Psoas muscle (tissue), 8 donors: Measurements from ENCODE around the gene PLEKHG5. TPM values are rescaled to one million over a fixed set of nuclear protein-coding genes. Genes with fewer than 3 reads are reported as not detected.

Source experiments
- ATAC-seq, 4 donors: fragments of 200-7000 bp; cut with Tn5 transposase; one replicate each; pipeline ENCODE4 v1.9.1; 2020; ENCODE audit warnings: moderate library complexity in 3 of 4, mild to moderate bottlenecking in 2 of 4
- DNase-seq, 2 donors: peaks; one replicate each; pipeline ENCODE4 v3.0.0-alpha.2; 2020
- H3K27ac ChIP-seq: fragments of 200-600 bp; one replicate; pipeline ENCODE4 v1.8.0; 2022
- H3K27me3 ChIP-seq, 3 donors: fragments of 200-600 bp in 1 of 3; one replicate each; pipeline versions ENCODE4 v1.6.1 to v1.8.0; 2013 to 2022; ENCODE audit warnings: low read length in 2 of 3, mild to moderate bottlenecking in 2 of 3, moderate library complexity in 1 of 3; ENCODE audit not compliant: insufficient read depth in 3 of 3
- H3K36me3 ChIP-seq, 2 donors: fragments of 200-600 bp in 1 of 2; one replicate each; pipeline versions ENCODE4 v1.6.1 to v1.8.0; 2013 to 2022; ENCODE audit warnings: low read depth in 1 of 2, mild to moderate bottlenecking in 1 of 2, moderate library complexity in 1 of 2; ENCODE audit not compliant: insufficient read depth in 1 of 2
- H3K4me1 ChIP-seq: fragments of 200-600 bp; one replicate; pipeline ENCODE4 v1.8.0; 2022
- H3K4me3 ChIP-seq: fragments of 200-600 bp; one replicate; pipeline ENCODE4 v1.8.0; 2022; ENCODE audit warnings: mild to moderate bottlenecking
- H3K9me3 ChIP-seq: fragments of 200-600 bp; one replicate; pipeline ENCODE4 v1.8.0; 2022
- WGBS, 3 donors: extraction: QIAGEN DNeasy Blood & Tissue Kit; methylation state at CpG; one replicate each; pipeline versions ENCODE4 v1.1.6 to v1.1.7; 2013; 5-methylcytosine and 5-hydroxymethylcytosine counted together
- intact Hi-C, 2 donors: fragments of 100-400 bp; cut with DNase I; formaldehyde crosslinking; loops; one replicate each; pipeline versions ENCODE4 v1.11.0 to v1.14.2; 2022
- polyA plus RNA-seq, 3 donors: library from polyadenylated mRNA; stranded (reverse); fragments of 200-250 nt; gene quantifications; one replicate each; pipeline ENCODE4 v1.2.3, GENCODE V29; 2013
- total RNA-seq, 4 donors: library from RNA; stranded (reverse); fragmentation: NEBNext Ultra II Directional in 2 of 4; extraction: Animal tissue kit (Norgen Biotek cat#: 25700) in 2 of 4; gene quantifications; one replicate each; pipeline versions ENCODE4 v1.2.1 to v1.2.4, GENCODE V29; 2021 to 2023
- TF ChIP-seq, protein P1 (sequence below): fragments of 200-600 bp; IDR thresholded peaks from one replicate; pipeline ENCODE4 v1.8.0; 2022; ENCODE audit warnings: antibody characterized with exemption
- donor health status: healthy with polysubstance abuse.
- donor health status: DM: no; HTN: no; CAD: no; lungs with moderate emphysema.
- donor health status: Bipolar disorder and iron deficiency.
- donor health status: healthy.
- donor health status: DM: yes; HTN: yes; CAD: no.
- donor health status: DM: no; HTN: no; CAD: no.
- donor health status: DM: no; HTN: no; CAD: no.
- donor health status: DM: yes; HTN: yes; CAD: no.

Gene PLEKHG5
- total and polyA plus RNA-seq, 7 donors, result 1.5 to 3.3 (median 2.6) TPM

DNA sequence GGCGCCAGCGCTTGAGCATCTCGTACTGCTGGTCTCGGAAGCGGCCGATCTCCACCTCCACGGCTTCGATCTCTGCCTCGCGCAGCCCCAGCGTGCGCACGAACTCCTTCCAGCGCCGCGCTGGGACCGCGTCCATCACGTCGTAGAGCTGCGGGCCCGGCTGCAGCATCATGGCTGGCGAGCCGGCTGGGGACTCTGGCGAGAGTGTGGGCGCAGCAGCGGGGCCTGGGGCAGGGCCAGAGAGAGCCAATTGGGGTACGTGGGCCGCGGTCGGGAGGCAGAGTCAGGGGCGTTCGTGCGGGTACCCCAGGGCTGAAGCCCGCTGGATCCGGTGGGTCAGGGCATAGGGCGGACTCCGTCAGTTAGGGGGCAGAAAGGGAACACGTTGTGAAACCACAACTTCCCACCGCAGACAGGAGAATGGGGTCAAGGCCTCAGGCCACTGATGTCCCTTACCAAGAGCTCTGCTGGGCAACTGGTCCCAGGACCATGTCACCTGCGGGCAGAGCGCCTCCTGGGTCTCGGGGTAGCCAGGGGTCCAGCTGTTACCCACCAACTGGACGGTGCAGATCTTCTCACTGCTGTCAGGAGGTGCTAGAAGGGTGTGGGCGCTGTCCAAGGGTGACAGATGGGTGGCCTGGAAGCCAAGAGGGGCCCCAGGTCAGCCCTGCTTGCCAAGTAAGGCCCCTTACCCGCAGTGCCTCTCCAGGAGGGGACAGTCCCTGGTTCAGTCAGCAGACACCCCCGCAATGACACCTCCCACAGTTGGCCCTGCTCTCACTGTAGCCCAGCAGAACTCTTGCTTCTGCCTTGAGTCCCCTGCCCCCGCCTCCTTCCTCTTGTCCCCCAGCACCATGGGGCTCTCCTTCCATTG lies 29.7 kb downstream of the PLEKHG5 start:
- TF ChIP-seq, protein P1, sequence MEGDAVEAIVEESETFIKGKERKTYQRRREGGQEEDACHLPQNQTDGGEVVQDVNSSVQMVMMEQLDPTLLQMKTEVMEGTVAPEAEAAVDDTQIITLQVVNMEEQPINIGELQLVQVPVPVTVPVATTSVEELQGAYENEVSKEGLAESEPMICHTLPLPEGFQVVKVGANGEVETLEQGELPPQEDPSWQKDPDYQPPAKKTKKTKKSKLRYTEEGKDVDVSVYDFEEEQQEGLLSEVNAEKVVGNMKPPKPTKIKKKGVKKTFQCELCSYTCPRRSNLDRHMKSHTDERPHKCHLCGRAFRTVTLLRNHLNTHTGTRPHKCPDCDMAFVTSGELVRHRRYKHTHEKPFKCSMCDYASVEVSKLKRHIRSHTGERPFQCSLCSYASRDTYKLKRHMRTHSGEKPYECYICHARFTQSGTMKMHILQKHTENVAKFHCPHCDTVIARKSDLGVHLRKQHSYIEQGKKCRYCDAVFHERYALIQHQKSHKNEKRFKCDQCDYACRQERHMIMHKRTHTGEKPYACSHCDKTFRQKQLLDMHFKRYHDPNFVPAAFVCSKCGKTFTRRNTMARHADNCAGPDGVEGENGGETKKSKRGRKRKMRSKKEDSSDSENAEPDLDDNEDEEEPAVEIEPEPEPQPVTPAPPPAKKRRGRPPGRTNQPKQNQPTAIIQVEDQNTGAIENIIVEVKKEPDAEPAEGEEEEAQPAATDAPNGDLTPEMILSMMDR, result no peak
- DNase-seq (no peak), ATAC-seq (no peak)
- no peak overlapping the region for H3K4me3 ChIP-seq
- no peak overlapping the region for H3K27ac ChIP-seq
- H3K9me3 ChIP-seq, result no peaks in the 10 kb centered on the region
- peaks cover 0 to 57% (median 14%) of the 10 kb centered on the region in 3 donors for H3K27me3 ChIP-seq
- no peaks in the 10 kb centered on the region for H3K36me3 ChIP-seq
- WGBS, 3 donors, result 83 to 85% (median 83%) methylated on average over 48 of the region's 48 CpGs
- intact Hi-C loops, result no loop called here
- no peaks in the 10 kb centered on the region for H3K4me1 ChIP-seq

DNA sequence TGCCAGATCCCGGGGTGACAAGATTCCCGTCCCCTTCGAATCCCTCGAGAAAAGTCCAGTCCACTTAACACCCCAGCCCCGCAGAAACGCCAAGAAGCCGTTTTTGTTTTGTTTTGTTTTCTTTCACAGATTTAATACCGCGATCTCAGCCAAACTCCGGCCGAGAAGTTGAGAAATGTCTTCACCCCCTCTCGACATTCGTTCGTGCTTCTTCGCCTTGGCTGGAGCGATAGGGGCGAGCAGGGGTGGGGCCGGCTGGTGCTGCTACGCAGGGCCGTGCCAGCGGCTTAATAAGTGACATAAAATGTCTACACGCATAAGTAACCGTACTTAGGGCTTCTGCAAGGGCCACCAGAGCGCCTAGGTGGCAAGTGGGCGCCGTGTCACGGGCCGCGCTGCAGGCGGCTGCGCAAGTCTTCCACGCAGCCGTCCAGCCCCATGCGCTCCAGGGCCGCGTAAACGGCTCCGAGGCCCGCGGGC lies 30.4 kb downstream of the PLEKHG5 start:
- TF ChIP-seq, protein P1, result no peak
- H3K4me3 ChIP-seq, result peak overlapping the region; percentile 11
- H3K27me3 ChIP-seq, result peaks cover 0 to 57% (median 15%) of the 10 kb centered on the region in 3 donors
- intact Hi-C loops, result no loop called here
- H3K9me3 ChIP-seq, result no peaks in the 10 kb centered on the region
- no peak for DNase-seq
- WGBS, 3 donors, result 74 to 77% (median 75%) methylated on average over 30 to 40 of the region's 40 CpGs
- no peaks in the 10 kb centered on the region for H3K4me1 ChIP-seq
- ATAC-seq, result no peak
- H3K36me3 ChIP-seq, result no peaks in the 10 kb centered on the region
- no peak overlapping the region for H3K27ac ChIP-seq

DNA sequence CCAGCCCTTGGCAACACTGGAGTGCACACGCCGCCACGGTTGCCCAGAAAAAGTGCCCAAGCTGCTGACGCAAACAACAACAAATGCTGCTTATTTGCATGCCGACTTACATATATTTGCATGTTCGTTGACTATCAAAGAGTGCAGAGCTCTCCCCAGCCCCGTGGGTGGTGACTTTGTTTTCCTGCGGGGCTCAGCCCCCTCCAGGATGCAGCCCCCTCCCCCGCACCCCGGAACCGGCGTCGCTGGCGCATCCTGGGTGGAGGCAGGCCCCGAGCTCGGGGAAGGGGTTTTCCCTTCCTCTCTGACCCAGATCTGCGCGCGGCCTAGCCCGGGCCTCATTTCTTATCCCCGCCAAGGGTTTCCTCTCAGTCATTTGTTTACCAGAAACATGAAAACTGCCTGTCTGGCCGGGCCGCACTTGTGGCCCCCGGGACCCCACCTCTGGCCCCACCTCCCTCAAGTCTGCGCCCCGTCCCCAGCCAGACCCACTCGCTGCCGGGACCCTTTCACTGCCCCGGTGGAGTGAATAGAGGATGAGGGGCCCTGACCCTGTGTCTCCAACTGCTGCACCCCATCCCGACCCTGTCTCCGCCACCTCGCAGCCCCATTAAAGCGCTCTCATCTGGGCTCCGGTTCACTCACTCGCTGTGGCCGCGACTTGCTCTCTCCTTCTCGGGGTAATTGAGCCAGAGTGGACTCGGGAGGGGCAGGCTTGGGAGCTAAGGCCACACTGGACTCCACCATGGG lies 31.0 kb downstream of the PLEKHG5 start:
- ATAC-seq (no peak), DNase-seq (no peak)
- no peak overlapping the region for H3K27ac ChIP-seq
- no peaks in the 10 kb centered on the region for H3K4me1 ChIP-seq
- intact Hi-C loops, result loop anchor here in 1 of 2 donors (1.0 kb wide), 1 partner anchor 13 kb away; no protein-coding TSS in a partner anchor
- TF ChIP-seq, protein P1, result no peak
- peak overlapping the region; percentile 11 for H3K4me3 ChIP-seq
- no peaks in the 10 kb centered on the region for H3K9me3 ChIP-seq
- peaks cover 0 to 59% (median 13%) of the 10 kb centered on the region in 3 donors for H3K27me3 ChIP-seq
- H3K36me3 ChIP-seq, result no peaks in the 10 kb centered on the region
- WGBS, 3 donors, result 30 to 33% (median 33%) methylated on average over 39 of the region's 39 CpGs

DNA sequence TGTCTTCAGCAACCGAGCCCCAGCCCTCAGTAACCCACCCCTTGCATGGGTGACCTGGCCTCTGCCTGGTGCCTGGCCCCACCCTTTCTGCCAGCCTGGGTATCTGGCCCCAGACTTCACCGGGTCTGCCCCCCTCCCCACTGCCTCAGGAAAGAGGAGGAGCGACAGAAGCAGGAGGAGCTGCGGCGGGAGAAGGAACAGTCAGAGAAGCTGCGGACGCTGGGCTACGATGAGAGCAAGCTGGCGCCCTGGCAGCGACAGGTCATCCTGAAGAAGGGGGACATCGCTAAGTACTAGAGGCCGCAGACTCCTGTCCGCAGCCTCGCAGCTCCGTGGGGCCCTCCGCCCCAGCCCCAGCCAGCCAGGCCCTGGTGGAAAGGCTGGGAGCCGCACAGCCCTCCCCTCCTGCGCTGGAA lies 31.6 kb downstream of the PLEKHG5 start:
- intact Hi-C loops, result loop anchor here in 1 of 2 donors (1.0 kb wide), 1 partner anchor 13 kb away; no protein-coding TSS in a partner anchor
- Histone ChIP-seq H3K27ac (no peak overlapping the region), H3K9me3 (no peaks in the 10 kb centered on the region), H3K4me1 (no peaks in the 10 kb centered on the region), H3K4me3 (no peak overlapping the region), H3K27me3 (peaks cover 0 to 62% (median 16%) of the 10 kb centered on the region in 3 donors), H3K36me3 (no peaks in the 10 kb centered on the region)
- 15 to 19% (median 16%) methylated on average over 16 to 18 of the region's 18 CpGs for WGBS, 3 donors
- DNase-seq, result no peak
- TF ChIP-seq, protein P1, result no peak
- no peak for ATAC-seq
